ENCODE measurements around the gene CDH13. TPM values are rescaled to one million over a fixed set of nuclear protein-coding genes. Genes with fewer than 3 reads are reported as not detected.

CDH13 gene
- total and polyA plus RNA-seq, 2 of the 8 experiments (the other 6 are each of a cell fraction or from before 2014, with no cell fraction given) = 2.3 to 2.4 TPM

GRCh38 chr16:83307594-83307992, 680.8 kb downstream of the CDH13 start:
- no peaks in the 10 kb centered on the region; a peak in 1 of 7 replicates for H3K4me1 ChIP-seq (replicated peaks in 1 of 4; ENCODE audit: control insufficient read depth in 3 of 4, insufficient read depth in 4 of 4, low read length in 3 of 4)
- H3K79me1 ChIP-seq (ENCODE audit: low read depth, low read length) = no peaks in the 10 kb centered on the region
- no peak overlapping the region for H3K4me2 ChIP-seq (ENCODE audit: insufficient read depth in 1 of 2, low read depth in 2 of 2, low read length in 2 of 2)
- no peak overlapping the region for H4K8ac ChIP-seq (ENCODE audit: extremely low read depth, insufficient read depth, low read length)
- CTCF ChIA-PET (ENCODE audit: partially characterized antibody) = interaction anchor here (1.8 kb wide), 1 partner anchor 22 kb away, joined by 5 read pairs; no protein-coding TSS in a partner anchor
- no peak overlapping the region for H3K14ac ChIP-seq (ENCODE audit: insufficient read length)
- no peak overlapping the region for H3K4ac ChIP-seq (replicated peaks; ENCODE audit: insufficient read length, low read depth, low read length)
- no peak overlapping the region for H2BK120ac ChIP-seq (replicated peaks; ENCODE audit: low read depth, low read length)
- H3K18ac ChIP-seq (ENCODE audit: extremely low read depth, low read length) = no peak overlapping the region
- H3K36me3 ChIP-seq (ENCODE audit: control insufficient read depth in 2 of 4, insufficient read depth in 4 of 4, low read length in 3 of 4) = no peaks in the 10 kb centered on the region
- H2BK12ac ChIP-seq (ENCODE audit: low read depth, low read length) = no peak overlapping the region
- no peak overlapping the region for H3K27ac ChIP-seq (ENCODE audit: low read depth, low read length)
- 89% methylated on average over 6 of the region's 6 CpGs; no CpG with 5 or more reads in 1 of the 2 experiments for WGBS, 2 experiments (ENCODE audit: extremely low coverage in 1 of 2, insufficient coverage in 1 of 2, insufficient read length in 1 of 2, insufficient replicate concordance in 2 of 2, low coverage in 1 of 2, low lambda C conversion rate in 2 of 2, missing lambda C conversion rate in 1 of 2)
- H3K9ac ChIP-seq (replicated peaks in 1 of 4; ENCODE audit: extremely low read depth in 1 of 4, low read depth in 3 of 4, low read length in 3 of 4) = no peak overlapping the region
- H3K4me3 ChIP-seq (ENCODE audit: extremely low read depth in 1 of 4, insufficient read depth in 2 of 4, low read depth in 3 of 4, low read length in 4 of 4) = no peak overlapping the region
- no peaks in the 10 kb centered on the region for H3K79me2 ChIP-seq (ENCODE audit: control insufficient read depth in 1 of 2, insufficient read depth in 2 of 2, low read length in 2 of 2)
- no peaks in the 10 kb centered on the region for H3K23me2 ChIP-seq (ENCODE audit: low read depth, low read length)
- H4K5ac ChIP-seq (ENCODE audit: insufficient read length, low read depth, low read length) = no peak overlapping the region
- no peak overlapping the region for H4K91ac ChIP-seq (replicated peaks; ENCODE audit: insufficient read length, low read length)
- H4K20me1 ChIP-seq (replicated peaks in 1 of 2; ENCODE audit: control insufficient read depth in 1 of 2, insufficient read depth in 2 of 2, low read length in 2 of 2) = no peaks in the 10 kb centered on the region
- FAIRE-seq (no peak), DNase-seq (ENCODE audit: low read depth in 1 of 2, low spot score in 2 of 2) (no peak)
- no peak overlapping the region for H2BK20ac ChIP-seq (ENCODE audit: low read length)
- no peak overlapping the region for H3K23ac ChIP-seq (ENCODE audit: insufficient read length)
- H3K27me3 ChIP-seq (replicated peaks in 1 of 4; ENCODE audit: control insufficient read depth in 3 of 4, extremely low read depth in 1 of 4, insufficient read depth in 3 of 4, low read length in 3 of 4) = peaks cover 0 to 1% (median 0%) of the 10 kb centered on the region in 4 experiments; a peak in 1 of 7 replicates
- H3K9me3 ChIP-seq (ENCODE audit: insufficient read depth in 2 of 2, low read depth in 1 of 2, low read length in 1 of 2) = no peaks in the 10 kb centered on the region
- H2AFZ ChIP-seq (ENCODE audit: low read length) = no peak overlapping the region
- H3K56ac ChIP-seq (replicated peaks; ENCODE audit: insufficient read length, low read depth, low read length) = no peak overlapping the region
- POLR2A ChIA-PET (ENCODE audit: partially characterized antibody) = no interaction called here
- H2BK15ac ChIP-seq (ENCODE audit: low read length) = no peak overlapping the region
- H2AK5ac ChIP-seq (ENCODE audit: low read depth, low read length) = no peak overlapping the region
- H2BK5ac ChIP-seq (ENCODE audit: low read depth, low read length) = no peak overlapping the region
- no peak for TF ChIP-seq TAF1 (IDR thresholded peaks at IDR 0.05; ENCODE audit: low read depth, low read length)
- no peak for TF ChIP-seq KDM5A (IDR thresholded peaks at IDR 0.05; ENCODE audit: low read length)
- no peak for TF ChIP-seq USF2 (IDR thresholded peaks at IDR 0.05; ENCODE audit: low read length)
- TF ChIP-seq SP4 (IDR thresholded peaks at IDR 0.05; ENCODE audit: low read length) = no peak
